Fibroblast of skin of right biceps (primary cell): Measurements from ENCODE around the gene LIMS3.
"Not testable (repeated sequence)": the region's sequence is repeated elsewhere in the genome, so short reads cannot be mapped to it uniquely, and the experiment has no call there.

Experiments used
- DNase-seq: peaks from one replicate; pipeline ENCODE4 v3.0.0-alpha.2; 2013

Gene LIMS3

GRCh38 chr2:109898462-109899336 is at the start of gene LIMS3:
TSS of gene LIMS3 (plus strand) at chr2:109898688. CDS start at chr2:109898729, 41 bp downstream.
- DNase-seq, result not testable (repeated sequence)

GRCh38 chr2:109871129-109871751 is 27.2 kb upstream of the LIMS3 start:
- DNase-seq, result not testable (repeated sequence)

GRCh38 chr2:109876625-109877024 is 21.9 kb upstream of the LIMS3 start:
- not testable (repeated sequence) for DNase-seq

- DNase-seq, result not testable (repeated sequence)
These were observed 16.4 kb upstream of the LIMS3 start for GRCh38 chr2:109882112-109882511.

GRCh38 chr2:109888414-109888813 is 10.1 kb upstream of the LIMS3 start:
- DNase-seq, result not testable (repeated sequence)

- DNase-seq, result not testable (repeated sequence)
These were observed 8.6 kb upstream of the LIMS3 start for GRCh38 chr2:109889909-109890308.

- DNase-seq, result not testable (repeated sequence)
These were observed 7.5 kb upstream of the LIMS3 start for GRCh38 chr2:109891024-109891423.

- not testable (repeated sequence) for DNase-seq
These were observed 4.8 kb upstream of the LIMS3 start for GRCh38 chr2:109893736-109894135.

- DNase-seq, result not testable (repeated sequence)
These were observed 4.3 kb upstream of the LIMS3 start for GRCh38 chr2:109894141-109894540.

GRCh38 chr2:109895090-109895869 is 3.2 kb upstream of the LIMS3 start:
- DNase-seq, result not testable (repeated sequence)

GRCh38 chr2:109896212-109896611 is 2.3 kb upstream of the LIMS3 start:
- DNase-seq, result not testable (repeated sequence)

GRCh38 chr2:109897769-109898461 is 573 bp upstream of the LIMS3 start:
- not testable (repeated sequence) for DNase-seq

GRCh38 chr2:109905796-109906195 is 7.3 kb downstream of the LIMS3 start:
- DNase-seq, result not testable (repeated sequence)

GRCh38 chr2:109908626-109909025 is 10.1 kb downstream of the LIMS3 start:
- not testable (repeated sequence) for DNase-seq

GRCh38 chr2:109910789-109911188 is 12.3 kb downstream of the LIMS3 start:
- not testable (repeated sequence) for DNase-seq

GRCh38 chr2:109913911-109914310 is 15.4 kb downstream of the LIMS3 start:
- not testable (repeated sequence) for DNase-seq

GRCh38 chr2:109914552-109914951 is 16.1 kb downstream of the LIMS3 start:
- DNase-seq, result not testable (repeated sequence)

GRCh38 chr2:109915830-109916229 is 17.3 kb downstream of the LIMS3 start:
- DNase-seq, result not testable (repeated sequence)

GRCh38 chr2:109920162-109920561 is 21.7 kb downstream of the LIMS3 start:
- DNase-seq, result not testable (repeated sequence)

GRCh38 chr2:109921543-109922384 is 23.3 kb downstream of the LIMS3 start:
- DNase-seq, result not testable (repeated sequence)

GRCh38 chr2:109924481-109924880 is 26.0 kb downstream of the LIMS3 start:
- not testable (repeated sequence) for DNase-seq
